Trophoblast cell (in vitro differentiated cells and primary cell): Measurements from ENCODE around the gene CCDC85A.
A peak's percentile ranks its signal among the peaks of the same experiment; 100 is the strongest.

Experiments
- DNase-seq, 2 donors: peaks; one replicate each; pipeline ENCODE4 v3.0.0-alpha.2; 2016
- H2AFZ ChIP-seq: 2 replicates; pipeline ENCODE4 v1.6.1; 2013; ENCODE audit warnings: low read length, moderate library complexity, mild to moderate bottlenecking; ENCODE audit not compliant: insufficient read depth, poor library complexity
- H2AK5ac ChIP-seq: 2 replicates; pipeline ENCODE4 v1.6.1; 2013; ENCODE audit warnings: mild to moderate bottlenecking, low read length
- H2BK120ac ChIP-seq: 2 replicates; pipeline ENCODE4 v1.6.1; 2013; ENCODE audit warnings: low read length, mild to moderate bottlenecking, moderate library complexity; ENCODE audit not compliant: insufficient read depth, poor library complexity
- H2BK12ac ChIP-seq: 2 replicates; pipeline ENCODE4 v1.6.1; 2013; ENCODE audit warnings: mild to moderate bottlenecking, low read length, moderate library complexity
- H2BK5ac ChIP-seq: 2 replicates; pipeline ENCODE4 v1.6.1; 2013; ENCODE audit warnings: low read length, low read depth, moderate library complexity, mild to moderate bottlenecking; ENCODE audit not compliant: poor library complexity
- H3K14ac ChIP-seq: 2 replicates; pipeline ENCODE4 v1.6.1; 2013; ENCODE audit warnings: mild to moderate bottlenecking, low read length
- H3K18ac ChIP-seq: 2 replicates; pipeline ENCODE4 v1.6.1; 2013; ENCODE audit warnings: mild to moderate bottlenecking, low read length
- H3K23ac ChIP-seq: 2 replicates; pipeline ENCODE4 v1.6.1; 2013; ENCODE audit warnings: low read length
- H3K27ac ChIP-seq: 2 replicates; pipeline ENCODE4 v1.5.1; 2013; ENCODE audit warnings: low read depth, mild to moderate bottlenecking, inconsistent platforms, low read length, moderate library complexity
- H3K27me3 ChIP-seq: 2 replicates; pipeline ENCODE4 v1.6.1; 2013; ENCODE audit warnings: inconsistent platforms, mild to moderate bottlenecking, low read length, moderate library complexity; ENCODE audit not compliant: insufficient read depth
- H3K36me3 ChIP-seq, 2 experiments: 1 replicate in 1 of 2; 2 replicates in 1 of 2; pipeline ENCODE4 v1.6.1; 2013; ENCODE audit warnings: low read length in 2 of 2, mild to moderate bottlenecking in 2 of 2, moderate library complexity in 1 of 2; ENCODE audit not compliant: insufficient read depth in 2 of 2, control insufficient read depth in 1 of 2
- H3K4ac ChIP-seq: 2 replicates; pipeline ENCODE4 v1.6.1; 2013; ENCODE audit warnings: low read depth, mild to moderate bottlenecking, low read length, moderate library complexity
- H3K4me1 ChIP-seq, 2 experiments: 1 replicate in 1 of 2; 2 replicates in 1 of 2; pipeline ENCODE4 v1.6.1; 2013; ENCODE audit warnings: low read length in 2 of 2, mild to moderate bottlenecking in 2 of 2, moderate library complexity in 1 of 2; ENCODE audit not compliant: insufficient read depth in 2 of 2, control insufficient read depth in 1 of 2
- H3K4me2 ChIP-seq: 2 replicates; pipeline ENCODE4 v1.6.1; 2013; ENCODE audit warnings: inconsistent platforms, mild to moderate bottlenecking, low read length, moderate library complexity
- H3K4me3 ChIP-seq: 2 replicates; pipeline ENCODE4 v1.5.1; 2013; ENCODE audit warnings: mild to moderate bottlenecking, low read depth, low read length, inconsistent platforms
- H3K79me1 ChIP-seq: one replicate; pipeline ENCODE4 v1.6.1; 2013; ENCODE audit warnings: low read length
- H3K79me2 ChIP-seq: 2 replicates; pipeline ENCODE4 v1.6.1; 2013; ENCODE audit warnings: low read length, mild to moderate bottlenecking; ENCODE audit not compliant: control insufficient read depth, insufficient read depth, poor library complexity
- H3K9ac ChIP-seq: 2 replicates; pipeline ENCODE4 v1.6.1; 2013; ENCODE audit warnings: mild to moderate bottlenecking, low read length
- H3K9me3 ChIP-seq: 2 replicates; pipeline ENCODE4 v1.6.1; 2013; ENCODE audit warnings: low read depth, mild to moderate bottlenecking, control low read depth, inconsistent platforms, low read length; ENCODE audit not compliant: insufficient read depth
- H4K12ac ChIP-seq: 2 replicates; pipeline ENCODE4 v1.6.1; 2013; ENCODE audit warnings: low read depth, mild to moderate bottlenecking, low read length, moderate library complexity
- H4K8ac ChIP-seq: 2 replicates; pipeline ENCODE4 v1.6.1; 2013; ENCODE audit warnings: low read depth, mild to moderate bottlenecking, low read length, moderate library complexity
- H4K91ac ChIP-seq: one replicate; pipeline ENCODE4 v1.6.1; 2013; ENCODE audit warnings: low read depth, mild to moderate bottlenecking, low read length, moderate library complexity
- WGBS: extraction: QIAGEN DNeasy Blood & Tissue Kit; methylation state at CpG from one replicate; pipeline ENCODE4 v1.1.7; 2013; ENCODE audit warnings: missing lambda C conversion rate; ENCODE audit not compliant: insufficient read length, insufficient coverage; ENCODE audit errors: extremely low coverage; 5-methylcytosine and 5-hydroxymethylcytosine counted together

Gene CCDC85A

GRCh38 chr2:56192664-56193305 lies 9.0 kb downstream of the CCDC85A start:
- H3K9ac ChIP-seq = no peak overlapping the region
- no peak overlapping the region for H3K27ac ChIP-seq
- DNase-seq = no peak
- no peak overlapping the region for H3K14ac ChIP-seq
- no peaks in the 10 kb centered on the region for H3K4me1 ChIP-seq
- H3K9me3 ChIP-seq = peaks cover 3% of the 10 kb centered on the region
- no CpG with 5 or more reads among the region's 29 CpGs for WGBS
- no peak overlapping the region for H4K91ac ChIP-seq
- no peak overlapping the region for H2BK12ac ChIP-seq
- H4K12ac ChIP-seq = no peak overlapping the region
- H2BK120ac ChIP-seq = no peak overlapping the region
- H3K4me3 ChIP-seq = peak overlapping the region; percentile 8
- no peak overlapping the region for H2AFZ ChIP-seq
- no peaks in the 10 kb centered on the region for H3K79me1 ChIP-seq
- no peak overlapping the region for H3K4ac ChIP-seq
- no peak overlapping the region for H2AK5ac ChIP-seq
- H3K27me3 ChIP-seq = no peaks in the 10 kb centered on the region
- H3K4me2 ChIP-seq = no peak overlapping the region
- H2BK5ac ChIP-seq = no peak overlapping the region
- H3K18ac ChIP-seq = no peak overlapping the region
- H3K23ac ChIP-seq = no peak overlapping the region
- no peaks in the 10 kb centered on the region for H3K79me2 ChIP-seq
- no peaks in the 10 kb centered on the region for H3K36me3 ChIP-seq
- no peak overlapping the region for H4K8ac ChIP-seq

- peaks cover 3% of the 10 kb centered on the region for H3K9me3 ChIP-seq
- H4K12ac ChIP-seq = no peak overlapping the region
- no peaks in the 10 kb centered on the region for H3K79me2 ChIP-seq
- no peak overlapping the region for H3K9ac ChIP-seq
- no peak overlapping the region for H2BK5ac ChIP-seq
- H2BK120ac ChIP-seq = no peak overlapping the region
- no peak overlapping the region for H3K4ac ChIP-seq
- no peak for DNase-seq
- H3K36me3 ChIP-seq = no peaks in the 10 kb centered on the region
- H3K4me1 ChIP-seq = peaks cover 0 to 4% of the 10 kb centered on the region in 2 experiments
- no peak overlapping the region for H2AK5ac ChIP-seq
- H3K23ac ChIP-seq = no peak overlapping the region
- no peak overlapping the region for H2AFZ ChIP-seq
- no peak overlapping the region for H3K27ac ChIP-seq
- H4K8ac ChIP-seq = no peak overlapping the region
- no peak overlapping the region for H3K18ac ChIP-seq
- H3K14ac ChIP-seq = no peak overlapping the region
- no peak overlapping the region for H3K4me2 ChIP-seq
- no peaks in the 10 kb centered on the region for H3K27me3 ChIP-seq
- H4K91ac ChIP-seq = no peak overlapping the region
- no peak overlapping the region for H2BK12ac ChIP-seq
- no peak overlapping the region for H3K4me3 ChIP-seq
- no peaks in the 10 kb centered on the region for H3K79me1 ChIP-seq
These were observed 11.8 kb downstream of the CCDC85A start for GRCh38 chr2:56195563-56195962.

GRCh38 chr2:56197816-56198215 lies 14.0 kb downstream of the CCDC85A start:
- no peak overlapping the region for H3K27ac ChIP-seq
- H4K12ac ChIP-seq = no peak overlapping the region
- H2BK12ac ChIP-seq = no peak overlapping the region
- H3K27me3 ChIP-seq = no peaks in the 10 kb centered on the region
- H3K14ac ChIP-seq = no peak overlapping the region
- H2BK120ac ChIP-seq = no peak overlapping the region
- peaks cover 0 to 4% of the 10 kb centered on the region in 2 experiments for H3K4me1 ChIP-seq
- H2AK5ac ChIP-seq = no peak overlapping the region
- DNase-seq = no peak
- no peaks in the 10 kb centered on the region for H3K79me2 ChIP-seq
- H3K23ac ChIP-seq = no peak overlapping the region
- H2BK5ac ChIP-seq = no peak overlapping the region
- H3K79me1 ChIP-seq = no peaks in the 10 kb centered on the region
- H3K9me3 ChIP-seq = peaks cover 3% of the 10 kb centered on the region
- H3K4ac ChIP-seq = no peak overlapping the region
- no peaks in the 10 kb centered on the region for H3K36me3 ChIP-seq
- no peak overlapping the region for H3K4me2 ChIP-seq
- no peak overlapping the region for H3K18ac ChIP-seq
- no peak overlapping the region for H3K4me3 ChIP-seq
- H4K8ac ChIP-seq = no peak overlapping the region
- WGBS = no CpG with 5 or more reads among the region's 7 CpGs
- H4K91ac ChIP-seq = no peak overlapping the region
- H3K9ac ChIP-seq = no peak overlapping the region
- no peak overlapping the region for H2AFZ ChIP-seq

DNA sequence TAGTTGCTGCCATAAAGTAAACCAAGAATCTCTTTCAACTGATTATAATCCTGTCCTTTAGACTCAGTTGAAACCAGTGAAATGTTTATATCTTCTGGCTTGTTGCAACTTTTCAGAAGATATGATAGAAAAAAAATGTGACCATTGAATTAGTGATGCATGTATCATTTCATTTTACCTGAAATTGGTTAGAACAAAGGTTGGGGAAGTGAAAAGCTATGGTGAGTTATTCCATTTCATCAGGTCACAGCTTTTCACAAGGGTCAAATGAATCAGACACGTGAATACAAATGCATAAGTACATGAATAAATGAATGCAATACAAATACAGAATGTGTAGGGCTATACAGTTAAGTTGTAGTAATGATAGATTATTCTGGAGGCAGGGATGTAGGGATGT lies 15.1 kb downstream of the CCDC85A start:
- Histone ChIP-seq H3K9me3 (no peaks in the 10 kb centered on the region), H2BK120ac (no peak overlapping the region), H3K4me3 (no peak overlapping the region), H2BK12ac (no peak overlapping the region), H3K4me1 (peaks cover 0 to 4% of the 10 kb centered on the region in 2 experiments), H3K4me2 (no peak overlapping the region), H4K8ac (no peak overlapping the region), H2AFZ (no peak overlapping the region), H2BK5ac (no peak overlapping the region), H3K4ac (no peak overlapping the region), H4K91ac (no peak overlapping the region), H3K18ac (no peak overlapping the region), H3K79me1 (no peaks in the 10 kb centered on the region), H3K14ac (no peak overlapping the region), H3K79me2 (no peaks in the 10 kb centered on the region), H3K27ac (no peak overlapping the region), H4K12ac (no peak overlapping the region), H3K23ac (no peak overlapping the region), H3K27me3 (no peaks in the 10 kb centered on the region), H3K9ac (no peak overlapping the region), H3K36me3 (no peaks in the 10 kb centered on the region), H2AK5ac (no peak overlapping the region)
- no CpG with 5 or more reads among the region's 1 CpG for WGBS
- DNase-seq = no peak
